Umbilical cord (tissue), 2 donors: ENCODE data around the gene SIRT7. TPM values are rescaled to one million over a fixed set of nuclear protein-coding genes. Genes with fewer than 3 reads are reported as not detected.
"Not testable (repeated sequence)": the region's sequence is repeated elsewhere in the genome, so short reads cannot be mapped to it uniquely, and the experiment has no call there.

Source experiments
- DNase-seq: peaks from one replicate; pipeline ENCODE4 v3.0.0-alpha.2; 2015; ENCODE audit warnings: low spot score
- total RNA-seq: library from RNA; depleted of rRNA; stranded (reverse); fragments of >200 nt; gene quantifications from one replicate; pipeline ENCODE4 v1.2.3, GENCODE V29; 2014; ENCODE audit warnings: low replicate concordance; ENCODE audit not compliant: insufficient read depth

The SIRT7 gene
- total RNA-seq, 1 donor from 2014 or later = 9.9 TPM

DNA sequence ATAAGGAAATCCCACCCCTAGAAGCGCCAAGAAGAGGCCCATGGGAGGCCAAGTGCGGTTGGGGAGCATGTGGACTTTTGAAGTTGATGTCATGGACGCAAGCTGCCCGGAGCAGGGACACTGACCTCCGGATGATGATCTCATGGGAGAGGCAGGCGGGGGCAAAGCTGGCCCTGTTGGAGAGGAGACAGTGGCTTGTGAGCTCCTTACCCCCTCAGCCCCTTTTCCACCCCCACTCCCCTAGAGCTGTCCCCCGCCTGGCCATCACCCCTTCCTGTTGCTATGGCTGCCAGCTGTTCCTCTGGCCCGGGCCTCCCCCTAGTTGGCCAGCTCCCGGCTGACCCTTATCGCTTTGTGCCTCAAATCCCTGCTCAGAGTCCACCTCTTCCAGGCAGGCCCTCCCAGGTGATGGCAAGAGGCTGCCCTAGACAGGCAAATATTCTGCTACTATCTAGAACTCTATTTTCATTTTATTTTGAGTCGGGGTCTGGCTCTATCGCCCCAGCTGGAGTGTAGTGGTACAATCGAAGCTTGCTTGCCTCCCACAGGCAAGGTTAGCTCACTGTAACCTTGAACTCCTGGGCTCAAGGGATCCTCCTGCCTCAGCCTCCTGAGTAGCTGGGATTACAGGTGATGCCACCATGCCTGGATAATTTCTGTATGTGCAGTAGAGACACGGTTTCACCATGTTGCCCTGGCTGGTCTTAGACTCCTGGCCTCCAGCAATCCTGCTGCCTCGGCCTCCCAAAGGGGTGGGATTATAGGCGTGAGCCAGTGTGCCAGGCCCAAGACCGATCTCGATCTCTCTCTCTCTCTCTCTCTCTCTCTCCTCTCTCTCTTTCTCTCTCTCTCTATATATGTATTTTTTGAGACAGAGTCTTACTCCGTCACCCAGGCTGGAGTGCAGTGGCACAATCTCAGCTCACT is 36.4 kb upstream of the SIRT7 start:
- DNase-seq = no peak

DNA sequence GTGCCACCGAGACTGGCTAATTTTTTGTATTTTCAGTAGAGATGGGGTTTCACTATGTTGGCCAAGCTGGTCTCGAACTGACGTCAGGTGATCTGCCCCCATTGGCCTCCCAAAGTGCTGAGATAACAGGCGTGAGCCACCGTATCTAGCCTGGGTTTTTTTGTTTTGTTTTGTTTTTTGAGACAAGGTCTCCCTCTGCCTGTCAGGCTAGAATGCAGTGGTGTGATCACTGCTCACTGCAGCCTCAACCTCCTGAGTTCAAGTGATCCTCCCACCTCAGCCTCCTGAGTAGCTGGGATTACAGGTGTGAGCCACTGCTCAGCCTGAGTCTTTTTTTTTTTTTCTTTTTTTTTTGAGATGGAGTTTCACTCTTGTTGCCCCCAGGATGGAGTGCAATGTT is 35.5 kb upstream of the SIRT7 start:
- DNase-seq = not testable (repeated sequence)

DNA sequence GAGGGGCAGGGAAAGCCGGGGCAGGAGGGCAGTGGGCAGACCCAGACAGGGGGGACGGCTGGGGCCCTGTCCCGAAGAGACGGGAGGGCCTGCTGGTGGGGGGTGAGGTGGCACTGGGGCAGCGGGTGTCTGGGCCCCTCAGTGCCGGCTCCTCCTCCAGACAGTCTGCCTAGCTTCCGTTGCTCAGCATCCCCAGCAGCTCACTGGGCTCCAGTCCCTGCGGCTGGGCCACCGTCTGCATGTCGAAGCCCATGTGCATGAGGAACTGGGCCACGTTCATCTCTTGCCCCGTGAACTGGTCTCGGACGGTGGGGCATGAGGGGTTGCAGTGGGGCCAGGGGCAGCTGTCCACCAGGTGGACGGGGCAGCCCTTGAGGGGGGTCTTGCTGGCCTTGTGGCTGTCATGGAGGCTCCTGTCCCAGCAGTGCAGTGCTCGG is 34.8 kb upstream of the SIRT7 start:
- no peak for DNase-seq

DNA sequence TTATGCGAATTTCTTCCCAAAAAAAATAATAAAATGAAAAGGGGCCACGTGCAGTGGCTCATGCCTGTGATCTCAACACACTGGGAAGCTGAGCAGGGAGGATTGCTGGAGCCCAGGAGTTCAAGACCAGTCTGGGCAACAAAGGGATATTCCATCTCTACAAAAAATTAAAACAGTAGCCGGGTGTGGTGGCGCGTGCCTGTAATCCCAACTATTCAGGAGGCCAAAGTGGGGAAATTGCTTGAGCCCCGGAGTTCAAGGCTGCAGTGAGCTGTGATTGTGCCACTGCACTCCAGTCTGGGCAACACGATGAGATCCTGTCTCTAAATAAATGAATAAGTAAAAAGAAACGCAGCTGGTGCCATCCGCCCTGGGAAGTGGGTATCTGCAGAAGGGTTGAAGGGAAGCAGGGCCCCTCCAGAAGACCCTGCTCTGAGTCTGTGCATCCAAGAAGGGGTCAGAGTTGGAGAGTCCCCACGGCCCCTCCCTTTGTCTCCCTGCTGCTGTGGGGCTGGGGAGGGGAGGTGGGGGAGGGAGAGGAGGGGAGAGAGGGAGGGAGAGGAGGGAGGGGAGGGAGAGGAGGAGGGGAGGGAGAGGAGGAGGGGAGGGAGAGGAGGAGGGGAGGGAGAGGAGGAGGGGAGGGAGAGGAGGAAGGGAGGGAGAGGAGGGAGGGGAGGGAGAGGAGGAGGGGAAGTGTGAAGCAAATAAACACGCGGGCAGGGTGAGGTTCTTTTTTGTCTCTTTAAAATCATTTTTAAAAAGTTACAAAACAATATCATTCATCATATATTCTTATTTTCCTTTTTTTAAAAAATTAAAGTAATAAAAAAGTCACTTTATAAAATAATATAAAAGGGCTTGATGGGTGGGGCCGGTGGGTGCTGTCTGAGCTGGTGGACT is 34.1 kb upstream of the SIRT7 start:
- no peak for DNase-seq

DNA sequence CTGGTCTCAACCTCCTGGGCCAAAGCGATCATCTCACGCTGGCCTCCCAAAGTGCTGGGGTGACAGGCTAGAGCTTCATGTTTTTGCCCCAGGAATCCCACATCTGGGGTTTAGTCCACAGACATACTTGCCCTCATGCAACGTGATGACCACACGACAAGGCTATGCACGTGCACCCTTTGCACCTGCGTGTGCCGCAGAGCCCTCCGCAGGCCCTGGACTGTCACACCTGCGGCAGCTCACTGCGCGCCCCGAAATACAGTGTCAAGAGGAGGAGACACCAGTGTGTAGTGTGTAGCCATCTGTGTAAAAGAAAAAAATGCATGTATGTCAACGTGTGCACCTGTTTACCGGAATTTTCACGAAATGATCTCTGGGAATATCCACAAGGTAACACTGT is 32.5 kb upstream of the SIRT7 start:
- no peak for DNase-seq

DNA sequence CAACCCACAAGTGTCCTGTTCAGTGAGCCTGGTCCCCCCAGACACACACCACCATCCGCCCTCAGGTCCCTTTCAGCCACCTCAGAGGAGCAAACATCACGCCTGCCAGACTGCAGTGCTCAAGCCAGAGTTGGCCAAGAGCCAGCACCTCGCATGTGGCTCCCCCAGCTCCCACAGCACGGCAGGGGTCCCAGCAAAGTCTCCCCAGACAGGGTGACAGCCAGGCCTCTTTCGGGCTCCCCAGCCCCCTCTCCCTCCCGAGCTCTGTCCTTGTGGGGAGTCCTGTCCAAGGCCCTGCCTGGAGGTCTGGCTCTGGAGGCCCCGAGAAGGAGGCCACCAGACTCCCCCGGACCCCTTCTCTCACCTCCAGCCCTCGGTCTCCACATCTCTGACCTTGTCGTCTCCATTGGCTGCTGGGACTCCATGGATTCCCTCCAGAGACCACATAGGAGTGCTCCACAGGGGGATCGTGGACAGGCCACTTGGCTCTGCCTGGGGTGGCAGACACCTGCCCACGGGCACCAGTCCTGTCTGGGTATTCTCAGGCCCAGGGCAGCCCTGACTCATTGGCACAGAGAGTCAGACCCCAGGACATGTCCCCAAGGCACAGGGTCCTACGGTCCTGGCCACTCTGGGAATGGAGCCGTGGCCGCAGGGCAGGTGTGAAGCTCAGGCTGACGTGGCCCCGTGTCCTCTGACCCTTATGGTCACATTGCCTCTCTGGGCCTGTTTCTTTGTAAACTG is 30.8 kb upstream of the SIRT7 start:
- DNase-seq = no peak

DNA sequence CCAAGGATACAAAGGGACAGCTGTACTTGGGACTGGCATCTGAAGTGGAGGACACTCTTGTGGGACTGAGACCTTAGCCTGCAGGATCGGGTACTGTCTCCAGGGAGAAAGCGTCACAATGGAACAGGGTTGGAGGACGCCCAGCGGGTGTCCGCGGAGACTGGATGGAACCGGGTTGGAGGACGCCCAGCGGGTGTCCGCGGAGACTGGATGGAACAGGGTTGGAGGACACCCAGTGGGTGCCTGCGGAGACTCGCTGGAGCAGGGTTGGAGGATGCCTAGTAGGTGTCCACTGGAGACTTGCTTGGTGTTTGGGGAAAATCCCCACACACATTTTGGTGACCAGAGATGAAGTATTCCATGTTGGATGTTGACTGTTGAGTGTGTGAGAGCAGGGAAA is 29.2 kb upstream of the SIRT7 start, which contains the start of gene MYADML2:
Gene MYADML2, minus strand, starts transcription at position 45 of the 400 bp plus-strand sequence. CDS start 5,492 bp downstream, outside the sequence.
- no peak for DNase-seq

DNA sequence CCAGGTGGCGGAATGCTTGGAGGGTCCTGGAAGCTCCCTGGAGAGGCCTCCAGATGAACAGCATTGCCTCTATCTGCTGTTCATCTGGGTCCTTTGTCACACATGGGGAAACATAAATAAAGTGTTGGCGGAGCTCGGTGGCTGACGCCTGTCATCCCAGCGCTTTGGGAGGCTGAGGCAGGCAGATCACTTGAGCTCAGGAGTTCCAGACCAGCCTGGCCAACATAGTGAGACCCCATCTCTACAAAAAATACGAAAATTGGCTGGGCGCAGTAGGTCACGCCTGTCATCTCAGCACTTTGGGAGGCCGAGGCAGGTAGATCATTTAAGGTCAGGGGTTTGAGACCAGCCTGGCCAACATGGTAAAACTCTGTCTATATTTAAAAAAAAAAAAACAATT is 26.9 kb upstream of the SIRT7 start:
- DNase-seq = no peak

DNA sequence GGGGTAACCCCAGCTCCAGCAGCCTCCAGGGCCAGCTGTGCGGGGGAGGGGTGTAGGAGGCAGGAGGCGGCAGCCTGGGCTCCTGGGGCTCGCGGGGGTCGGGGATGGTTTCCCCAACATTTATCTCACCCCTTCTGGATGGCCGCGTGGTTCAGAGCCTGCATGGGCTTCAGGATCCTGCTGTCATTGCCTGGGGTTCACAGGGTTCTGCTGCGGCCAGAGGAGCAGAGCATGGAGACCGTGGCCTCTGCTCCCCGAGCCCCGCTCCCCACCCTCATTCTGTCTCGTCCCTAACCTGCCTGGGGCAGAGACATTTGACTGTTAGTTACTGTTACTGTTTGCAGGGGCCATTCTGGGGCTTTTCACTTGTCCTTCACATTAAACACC is 24.2 kb upstream of the SIRT7 start:
- DNase-seq = no peak

DNA sequence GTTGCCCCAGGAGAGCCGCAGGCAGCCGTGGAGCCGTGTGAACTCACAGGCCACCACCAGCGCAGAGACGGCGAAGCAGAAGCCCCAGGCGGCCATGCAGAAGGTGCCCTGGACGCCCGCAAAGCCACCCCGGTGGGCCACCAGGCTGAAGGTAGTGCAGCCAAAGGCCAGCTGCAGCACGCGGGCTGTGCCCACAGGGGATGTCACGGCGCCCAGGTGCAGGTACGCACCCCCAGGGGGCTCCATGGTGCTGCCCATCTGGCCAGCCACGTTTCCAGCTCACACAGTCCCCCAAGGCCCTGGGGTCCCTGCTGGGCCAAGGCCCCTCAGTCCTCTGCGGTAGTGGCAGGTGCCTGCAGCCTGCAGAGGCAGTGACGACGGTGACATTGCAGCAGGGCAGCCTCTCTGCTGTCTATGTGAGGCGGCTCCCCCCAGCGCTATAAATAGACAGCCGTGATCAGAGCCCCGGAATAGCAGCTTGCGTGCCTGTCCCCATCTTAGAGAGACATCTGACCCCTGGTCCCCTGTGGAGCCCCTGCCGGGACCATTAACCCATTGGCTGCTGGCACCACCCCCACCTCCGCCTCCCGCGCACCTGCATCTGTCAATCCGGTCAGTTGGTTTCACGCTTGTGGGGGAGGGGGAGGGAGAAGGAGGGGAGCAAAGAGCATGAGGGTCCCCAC is 23.6 kb upstream of the SIRT7 start:
- DNase-seq = no peak

DNA sequence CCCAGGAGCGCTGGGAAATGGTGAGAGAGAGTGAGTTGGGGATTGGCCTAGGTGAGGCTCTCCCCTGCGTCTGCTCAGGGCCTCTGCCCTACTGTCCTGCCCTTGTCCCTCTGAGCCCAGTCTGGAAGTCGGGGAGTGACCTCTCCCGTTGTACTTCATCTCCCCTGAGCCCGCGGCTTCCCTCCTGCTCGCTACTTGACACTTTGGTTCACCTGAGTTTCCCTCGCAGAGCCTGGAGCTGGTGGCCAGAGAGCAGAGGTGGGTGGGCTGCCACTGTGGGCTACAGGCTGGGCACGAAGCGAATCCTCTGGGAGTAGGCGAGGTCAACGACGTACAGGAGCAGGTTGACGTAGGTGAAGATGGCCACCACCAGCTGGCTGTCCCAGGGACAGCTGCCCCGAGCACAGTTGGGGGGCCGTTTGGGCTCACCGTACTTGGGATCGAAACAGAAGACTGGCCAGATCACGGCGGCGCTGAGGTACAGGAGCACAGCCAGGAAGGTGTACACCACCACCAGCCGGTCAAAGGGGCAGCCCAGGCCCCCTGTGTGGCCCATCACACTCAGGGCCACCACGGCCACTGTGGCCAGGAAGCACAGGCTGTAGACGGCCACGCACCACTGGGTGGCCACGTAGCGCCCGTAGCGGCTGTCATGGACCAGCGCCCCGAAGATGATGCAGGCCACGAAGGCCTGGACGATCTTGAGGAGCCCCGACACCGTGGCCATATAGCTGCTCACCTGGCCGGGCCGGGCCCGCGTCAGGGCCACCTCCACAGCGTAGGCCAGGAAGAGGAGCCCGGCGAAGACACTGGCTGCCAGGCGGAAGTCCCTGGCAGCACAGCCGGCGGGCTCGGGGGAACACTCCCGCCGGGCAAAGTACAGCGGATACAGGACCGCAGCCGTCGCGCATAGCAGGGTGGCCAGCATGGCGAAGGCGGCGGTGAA is 22.8 kb upstream of the SIRT7 start:
- DNase-seq = no peak

DNA sequence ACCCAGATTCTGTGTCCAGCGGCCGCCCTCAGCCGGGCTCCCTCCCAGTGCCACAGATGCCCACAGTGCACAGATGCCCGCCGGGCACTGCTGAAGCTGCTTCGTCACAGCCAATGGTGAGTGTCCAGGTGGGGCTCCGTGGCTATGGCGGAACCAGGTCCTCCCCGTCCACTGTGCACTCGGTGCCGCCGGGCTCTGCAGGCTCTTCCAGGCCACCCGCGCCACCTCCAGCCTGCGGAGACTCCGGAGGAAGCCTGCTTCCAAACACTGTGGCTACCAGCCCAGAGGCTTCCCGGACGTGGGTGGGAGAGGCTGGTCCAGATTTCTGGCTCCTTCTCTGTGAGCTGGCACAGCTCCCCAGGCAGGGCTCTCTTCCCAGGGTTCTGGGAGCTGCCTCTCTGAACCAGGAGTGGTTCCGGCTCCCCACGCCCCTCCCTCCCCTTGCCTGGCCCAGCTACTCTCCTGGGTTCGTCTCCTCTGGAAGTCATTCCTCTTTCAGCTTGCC is 22.0 kb upstream of the SIRT7 start:
- DNase-seq = no peak

DNA sequence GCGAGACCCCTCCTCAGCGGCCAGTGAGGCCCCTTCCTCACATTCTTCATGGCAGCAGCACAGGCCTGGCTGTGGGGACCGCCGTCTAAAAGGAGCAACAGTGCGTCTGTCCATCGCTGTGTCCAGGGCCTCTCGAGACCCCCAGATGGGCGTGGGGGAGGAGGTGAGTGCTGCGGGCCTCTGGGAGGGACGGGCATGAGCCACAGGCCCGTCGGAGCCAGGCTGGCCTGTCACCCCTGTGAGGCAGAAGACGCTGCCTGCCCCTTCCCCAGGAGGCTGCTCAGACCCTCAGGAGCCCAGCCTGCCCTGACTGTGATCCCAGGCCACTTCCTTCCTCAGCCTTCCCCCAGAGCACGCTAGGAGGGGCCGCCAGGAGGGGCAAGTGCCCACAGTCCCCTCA is 21.2 kb upstream of the SIRT7 start:
- no peak for DNase-seq

DNA sequence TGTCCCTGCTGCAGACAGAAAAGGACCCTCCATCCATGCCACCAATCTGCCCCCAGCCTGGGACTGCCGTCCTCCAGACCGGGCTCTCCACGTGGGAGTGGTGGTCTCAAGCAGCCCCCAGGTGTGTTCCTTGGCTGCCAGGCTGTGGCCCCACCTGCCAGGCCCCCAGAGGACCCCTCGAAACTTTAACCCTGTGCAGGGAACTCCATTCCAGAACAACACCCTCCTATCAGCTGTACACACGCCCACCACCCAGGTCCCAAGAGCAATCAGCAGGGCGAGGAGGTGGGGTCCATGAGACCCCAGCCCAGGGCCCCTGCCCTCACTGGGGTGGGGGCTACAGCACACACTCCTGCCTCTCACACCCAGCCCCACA is 17.7 kb upstream of the SIRT7 start:
- no peak for DNase-seq

DNA sequence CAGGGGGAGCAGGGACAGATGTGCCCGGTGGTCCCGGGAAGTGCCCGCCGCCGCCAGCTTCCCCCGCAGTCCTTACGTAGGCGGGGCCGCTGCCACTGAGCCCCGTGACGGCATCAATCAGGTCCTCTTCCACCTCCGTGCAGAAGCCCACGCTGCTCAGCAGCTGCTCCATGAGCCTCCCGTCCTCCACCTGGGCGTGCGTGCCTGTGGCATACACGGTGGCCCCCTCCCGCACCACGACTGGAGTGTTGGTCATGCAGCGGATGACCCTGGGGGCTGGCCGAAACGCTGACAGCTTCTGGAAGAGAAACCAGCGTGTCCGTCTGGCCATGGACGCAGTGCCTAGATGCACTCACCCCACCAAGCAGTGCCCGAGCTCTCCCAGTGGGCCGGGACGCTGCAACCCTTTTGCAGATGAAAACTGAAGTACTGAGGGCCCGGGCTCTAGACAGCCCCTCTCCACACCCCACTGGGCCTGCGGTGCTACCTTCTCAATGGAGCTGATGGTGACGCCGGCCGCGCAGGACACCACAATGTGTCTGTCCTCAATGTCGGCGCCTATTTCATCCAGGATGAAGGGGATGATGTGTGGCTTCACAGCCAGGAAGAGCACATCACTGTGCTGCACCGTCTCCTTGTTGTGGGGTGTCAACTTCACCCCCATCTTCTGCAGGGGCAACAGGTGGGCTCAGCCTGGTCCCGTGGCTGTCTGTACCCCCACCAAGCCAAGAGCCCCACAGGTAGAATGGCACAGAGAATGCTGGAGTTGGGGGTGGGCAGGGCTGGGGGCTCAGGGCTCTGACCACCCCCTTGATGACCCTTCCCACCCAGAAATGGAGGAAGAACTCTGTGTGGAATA is 17.1 kb upstream of the SIRT7 start:
- no peak for DNase-seq

DNA sequence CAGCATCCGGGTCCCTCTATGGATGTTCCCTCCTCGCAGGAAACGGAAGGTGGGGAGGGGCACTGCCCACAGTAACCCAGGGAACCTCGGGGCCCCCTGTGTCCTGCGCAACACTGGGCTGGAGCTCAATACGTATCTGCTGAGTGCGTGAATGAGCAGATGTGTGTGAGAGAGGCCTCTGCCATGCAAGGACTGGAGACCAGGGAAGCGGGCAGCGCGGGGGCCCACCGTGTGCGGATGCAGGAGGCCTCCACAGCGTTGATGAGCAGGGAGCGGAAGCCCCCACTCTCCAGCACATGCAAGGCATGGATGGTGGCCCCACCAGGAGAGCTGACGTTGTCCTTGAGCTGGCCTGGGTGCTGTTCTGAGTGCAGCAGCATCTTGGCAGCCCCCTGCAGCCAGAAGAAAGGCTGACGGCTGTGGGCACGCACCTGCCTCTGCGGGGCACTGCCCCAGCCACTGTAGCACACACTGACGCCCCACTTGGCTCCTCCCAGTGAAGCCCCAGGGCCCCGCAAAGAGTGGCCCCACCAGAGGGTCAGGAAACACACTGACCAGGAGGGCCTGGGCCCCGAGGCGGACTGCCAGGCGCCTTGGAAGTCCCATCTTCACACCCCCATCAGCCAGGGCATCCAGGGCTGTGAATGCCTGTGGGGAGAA is 16.3 kb upstream of the SIRT7 start:
- DNase-seq = no peak

DNA sequence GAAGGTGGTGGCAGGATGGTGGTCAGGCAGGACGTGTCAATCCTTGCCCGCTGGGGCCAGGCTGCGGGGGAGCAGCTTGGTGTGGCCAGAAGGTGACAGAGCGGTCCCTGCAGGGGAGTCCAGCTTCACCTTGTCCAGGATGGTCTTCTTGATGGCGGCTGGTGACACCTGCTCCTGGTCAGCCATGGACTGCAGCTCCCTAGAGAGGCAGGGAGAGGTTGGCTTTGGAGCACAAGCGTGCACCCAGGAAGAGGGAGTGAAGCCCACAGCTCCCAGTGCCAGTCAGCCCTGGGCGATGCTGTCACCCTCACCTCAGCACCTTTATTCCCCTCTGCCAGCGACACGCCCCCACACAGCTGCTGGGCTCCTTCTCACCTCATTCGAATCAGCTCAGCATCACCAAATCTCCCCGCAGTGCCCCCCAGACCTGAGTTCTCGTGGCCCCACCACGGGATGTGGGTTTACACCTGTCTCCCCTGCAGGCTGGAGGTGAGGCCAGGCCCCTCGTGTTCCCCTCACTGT is 15.3 kb upstream of the SIRT7 start:
- DNase-seq = no peak
